ENCODE measurements around the gene AGXT2. TPM values are rescaled to one million over a fixed set of nuclear protein-coding genes. Genes with fewer than 3 reads are reported as not detected.

AGXT2 gene
- total RNA-seq, 1 experiment from 2014 or later: not detected

DNA sequence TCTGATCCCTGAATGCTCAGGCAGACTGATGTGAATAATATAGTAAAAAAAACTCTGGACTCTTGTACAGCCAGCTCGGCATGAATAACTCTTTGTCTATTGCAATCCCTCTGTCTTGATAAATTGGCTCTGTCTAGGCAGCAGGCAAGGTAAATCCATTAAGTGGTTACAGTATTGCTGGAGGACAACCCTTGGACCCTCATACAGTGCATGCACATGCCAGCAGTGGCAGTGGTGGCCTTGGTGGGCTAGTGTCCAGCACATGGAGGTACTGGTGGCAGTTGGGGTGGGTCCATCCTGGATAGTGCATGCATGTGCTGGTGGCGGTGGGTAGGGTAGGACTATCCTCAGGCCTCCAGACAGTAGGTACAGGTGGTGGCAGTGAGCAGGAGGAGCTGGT, 79.5 kb downstream of the AGXT2 start:
- TF ChIP-seq, protein P1, sequence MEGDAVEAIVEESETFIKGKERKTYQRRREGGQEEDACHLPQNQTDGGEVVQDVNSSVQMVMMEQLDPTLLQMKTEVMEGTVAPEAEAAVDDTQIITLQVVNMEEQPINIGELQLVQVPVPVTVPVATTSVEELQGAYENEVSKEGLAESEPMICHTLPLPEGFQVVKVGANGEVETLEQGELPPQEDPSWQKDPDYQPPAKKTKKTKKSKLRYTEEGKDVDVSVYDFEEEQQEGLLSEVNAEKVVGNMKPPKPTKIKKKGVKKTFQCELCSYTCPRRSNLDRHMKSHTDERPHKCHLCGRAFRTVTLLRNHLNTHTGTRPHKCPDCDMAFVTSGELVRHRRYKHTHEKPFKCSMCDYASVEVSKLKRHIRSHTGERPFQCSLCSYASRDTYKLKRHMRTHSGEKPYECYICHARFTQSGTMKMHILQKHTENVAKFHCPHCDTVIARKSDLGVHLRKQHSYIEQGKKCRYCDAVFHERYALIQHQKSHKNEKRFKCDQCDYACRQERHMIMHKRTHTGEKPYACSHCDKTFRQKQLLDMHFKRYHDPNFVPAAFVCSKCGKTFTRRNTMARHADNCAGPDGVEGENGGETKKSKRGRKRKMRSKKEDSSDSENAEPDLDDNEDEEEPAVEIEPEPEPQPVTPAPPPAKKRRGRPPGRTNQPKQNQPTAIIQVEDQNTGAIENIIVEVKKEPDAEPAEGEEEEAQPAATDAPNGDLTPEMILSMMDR (conservative IDR thresholded peaks at IDR 0.05): no peak
- no peak overlapping the region for H3K27ac ChIP-seq (ENCODE audit: insufficient read length, low read depth, low read length)
- Mint-ChIP-seq H3K36me3 (ENCODE audit: insufficient read depth in 1 of 3, low read depth in 3 of 3) (peaks cover 7 to 18% (median 13%) of the 10 kb centered on the region in 3 experiments), H3K27me3 (ENCODE audit: low read depth) (no peaks in the 10 kb centered on the region; the same call in 1 of the 2 replicates), H3K9me3 (peaks cover 12 to 15% of the 10 kb centered on the region in 2 experiments), H3K27ac (no peak overlapping the region), H3K4me1 (no peaks in the 10 kb centered on the region), H3K4me3 (no peak overlapping the region)
- H4K5ac ChIP-seq (ENCODE audit: insufficient read length, low read depth, low read length): no peak overlapping the region
- no peak overlapping the region for H3K56ac ChIP-seq (ENCODE audit: insufficient read length, low read depth, low read length)
- no CpG with 5 or more reads among the region's 2 CpGs for WGBS (ENCODE audit: extremely low coverage, insufficient read length, low lambda C conversion rate)
- H3K23ac ChIP-seq (ENCODE audit: insufficient read length, low read depth, low read length): no peak overlapping the region
- H2AK5ac ChIP-seq (ENCODE audit: insufficient read length, low read length): no peak overlapping the region
- H2BK12ac ChIP-seq (ENCODE audit: insufficient read length, low read depth, low read length): no peak overlapping the region
- no peak overlapping the region for H3K18ac ChIP-seq (ENCODE audit: insufficient read length, low read depth, low read length)
- H2BK5ac ChIP-seq (ENCODE audit: insufficient read length, low read length): no peak overlapping the region
- no peaks in the 10 kb centered on the region for H3K79me1 ChIP-seq (ENCODE audit: insufficient read depth, low read depth, low read length, poor library complexity, severe bottlenecking)
- no peaks in the 10 kb centered on the region for H3K4me1 ChIP-seq (ENCODE audit: insufficient read depth, low read length)
- no peaks in the 10 kb centered on the region for H3K9me3 ChIP-seq (ENCODE audit: control insufficient read depth, low read depth, low read length)
- H2BK120ac ChIP-seq (ENCODE audit: low read depth, low read length, poor library complexity, severe bottlenecking): no peak overlapping the region
- H4K20me1 ChIP-seq (ENCODE audit: control insufficient read depth, insufficient read depth, insufficient read length): no peaks in the 10 kb centered on the region
- no peak overlapping the region for H4K8ac ChIP-seq (replicated peaks; ENCODE audit: insufficient read length, low read depth, low read length)
- no peak overlapping the region for H3K4ac ChIP-seq (ENCODE audit: low read depth, low read length)
- H3K9ac ChIP-seq (ENCODE audit: extremely low read depth, insufficient read length, low read length): no peak overlapping the region
- no peak overlapping the region for H3T11ph ChIP-seq (ENCODE audit: low read length)
- H3K79me2 ChIP-seq (ENCODE audit: insufficient read depth, low read length): no peaks in the 10 kb centered on the region
- H2AFZ ChIP-seq (ENCODE audit: low read length): no peak overlapping the region
- no peak for DNase-seq
- H2BK15ac ChIP-seq (ENCODE audit: low read depth, low read length): no peak overlapping the region
- H3K23me2 ChIP-seq (ENCODE audit: insufficient read length, low read depth, low read length, poor library complexity, severe bottlenecking): no peaks in the 10 kb centered on the region
- H4K91ac ChIP-seq (ENCODE audit: insufficient read length, low read depth, low read length): no peak overlapping the region
- no peak overlapping the region for H2BK20ac ChIP-seq (ENCODE audit: low read depth, low read length, poor library complexity, severe bottlenecking)
- no peak overlapping the region for H3K14ac ChIP-seq (ENCODE audit: insufficient read depth, low read length)
- H3K27me3 ChIP-seq (ENCODE audit: insufficient read depth, low read length): no peaks in the 10 kb centered on the region
- no peak overlapping the region for H3K4me2 ChIP-seq (ENCODE audit: insufficient read depth, insufficient read length, low read length)

Data from H9 (cell line).